ENCODE data around the gene GSTM5.
"Not testable (repeated sequence)": the region's sequence is repeated elsewhere in the genome, so short reads cannot be mapped to it uniquely, and the experiment has no call there.

Gene GSTM5

DNA sequence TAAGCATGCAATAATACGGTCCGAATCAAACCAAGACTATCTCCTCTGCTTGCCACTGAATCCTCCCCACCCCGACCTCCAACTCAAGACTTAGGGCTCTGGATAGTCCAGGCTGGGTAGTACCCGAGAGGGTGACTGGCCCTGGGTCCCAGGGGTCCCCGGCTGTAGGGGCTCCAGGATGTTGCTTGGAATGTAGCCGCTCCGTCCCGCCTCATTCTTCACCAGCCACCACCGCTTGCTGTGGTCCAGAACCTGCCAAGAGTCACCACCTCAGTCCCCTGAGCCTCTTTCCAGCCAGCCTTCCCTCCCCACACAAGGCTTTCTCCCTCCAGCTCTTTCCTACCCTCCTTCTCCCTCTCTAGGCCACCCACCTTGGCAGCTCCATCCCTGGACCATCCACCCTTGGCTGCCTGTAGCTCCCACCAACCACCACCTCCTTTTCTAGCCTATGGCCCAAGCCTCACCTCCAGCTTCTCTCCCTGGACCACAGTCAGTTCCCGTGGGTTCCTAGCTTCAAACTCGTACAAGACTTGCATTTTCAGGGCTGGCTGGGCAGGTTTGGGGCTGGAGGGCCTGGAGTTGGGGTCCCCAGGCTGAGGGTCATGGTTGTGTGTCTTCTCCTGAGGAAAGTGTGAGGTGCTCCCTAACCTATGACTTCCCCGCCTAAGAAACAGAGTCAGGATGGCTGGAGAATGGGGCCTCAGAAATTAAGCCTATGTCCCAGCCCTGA lies 39.6 kb downstream of the GSTM5 start:
- H3K36me3 ChIP-seq: no peaks in the 10 kb centered on the region
- no peak for TF ChIP-seq CTCF (IDR thresholded peaks at IDR 0.05; ENCODE audit: low read depth, low read length)
- H3K9me3 ChIP-seq (ENCODE audit: severe bottlenecking): peaks cover 23% of the 10 kb centered on the region
- DNase-seq: no peak
- H3K27me3 ChIP-seq (ENCODE audit: insufficient read depth, low read depth, severe bottlenecking): no peaks in the 10 kb centered on the region
- H3K27ac ChIP-seq: peak overlapping the region; percentile 39; the same call in 1 of the 2 replicates
- H3K4me3 ChIP-seq (ENCODE audit: low read depth, low read length): no peak overlapping the region

DNA sequence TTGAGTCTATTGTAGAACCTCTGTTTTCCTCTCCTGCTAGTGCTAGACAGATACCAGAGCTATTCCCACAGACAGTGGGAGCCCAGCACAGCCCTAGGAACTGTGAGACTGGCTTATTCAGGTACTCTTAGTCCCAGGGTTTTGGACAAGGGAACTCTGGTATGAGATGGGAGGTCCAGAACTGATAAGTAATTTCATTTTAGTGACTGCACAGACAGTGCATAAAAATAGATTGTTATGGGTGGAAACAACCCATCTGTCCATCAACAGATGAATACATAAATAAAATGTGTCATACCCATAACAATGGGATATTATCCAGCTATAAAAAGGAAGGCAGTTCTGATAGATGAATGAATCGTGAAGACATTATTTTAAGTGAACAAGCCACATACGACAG lies 42.7 kb downstream of the GSTM5 start:
- TF ChIP-seq CTCF (IDR thresholded peaks at IDR 0.05; ENCODE audit: low read depth, low read length): no peak
- DNase-seq: no peak
- peaks cover 3% of the 10 kb centered on the region for H3K9me3 ChIP-seq (ENCODE audit: severe bottlenecking)
- H3K4me3 ChIP-seq (ENCODE audit: low read depth, low read length): no peak overlapping the region
- no peaks in the 10 kb centered on the region for H3K36me3 ChIP-seq
- H3K27ac ChIP-seq: no peak overlapping the region
- no peaks in the 10 kb centered on the region for H3K27me3 ChIP-seq (ENCODE audit: insufficient read depth, low read depth, severe bottlenecking)

- not testable (repeated sequence) for DNase-seq; H3K4me3 ChIP-seq (ENCODE audit: low read depth, low read length); H3K27ac ChIP-seq; H3K27me3 ChIP-seq (ENCODE audit: insufficient read depth, low read depth, severe bottlenecking); H3K36me3 ChIP-seq; H3K9me3 ChIP-seq (ENCODE audit: severe bottlenecking)
These were observed 44.3 kb downstream of the GSTM5 start for GRCh38 chr1:109756325-109756724.

DNA sequence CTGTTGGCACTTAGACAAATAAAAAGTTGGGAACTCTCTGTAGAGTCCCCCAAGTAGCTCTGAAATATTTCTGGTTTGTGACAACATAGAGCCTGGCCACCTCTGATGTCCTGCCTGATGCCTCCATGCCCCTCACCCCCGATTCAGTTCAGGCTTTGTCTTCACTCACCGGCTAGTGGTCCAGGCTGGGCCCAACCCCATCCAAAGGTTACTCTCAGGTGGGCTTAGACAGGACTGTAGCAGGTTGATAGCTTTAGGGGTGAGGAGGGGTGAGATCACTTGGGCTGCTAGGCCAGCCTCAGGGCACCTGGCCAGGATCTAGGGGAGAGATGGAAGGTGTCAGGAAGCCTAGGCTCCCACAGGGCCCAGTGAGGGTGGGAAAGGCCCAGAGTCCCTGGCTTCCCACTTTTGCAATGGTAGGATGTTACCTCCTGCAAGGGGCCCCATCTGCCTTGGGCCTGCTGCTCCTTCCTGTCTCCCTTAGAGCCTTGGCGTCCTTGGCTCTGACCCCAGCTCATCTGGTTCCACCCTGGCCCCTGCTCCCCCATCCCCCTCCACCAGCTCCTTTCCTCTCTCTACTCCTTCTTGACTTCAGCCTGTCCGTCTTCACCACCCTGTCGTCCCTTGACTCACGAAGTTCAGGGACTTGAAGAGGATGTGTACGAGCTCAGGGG lies 44.9 kb downstream of the GSTM5 start:
- TF ChIP-seq CTCF (IDR thresholded peaks at IDR 0.05; ENCODE audit: low read depth, low read length): no peak
- no peak for DNase-seq
- H3K27ac ChIP-seq: no peak overlapping the region

GRCh38 chr1:109757936-109758786 lies 46.1 kb downstream of the GSTM5 start:
- DNase-seq: no peak
- no peak overlapping the region for H3K27ac ChIP-seq
- H3K27me3 ChIP-seq (ENCODE audit: insufficient read depth, low read depth, severe bottlenecking): no peaks in the 10 kb centered on the region
- no peak for TF ChIP-seq CTCF (IDR thresholded peaks at IDR 0.05; ENCODE audit: low read depth, low read length)
- H3K9me3 ChIP-seq (ENCODE audit: severe bottlenecking): no peaks in the 10 kb centered on the region
- no peaks in the 10 kb centered on the region for H3K36me3 ChIP-seq
- H3K4me3 ChIP-seq (ENCODE audit: low read depth, low read length): no peak overlapping the region

More for the DNA sequence above, 44.9 kb downstream of the GSTM5 start:
- H3K4me3 ChIP-seq (ENCODE audit: low read depth, low read length): no peak overlapping the region
- H3K9me3 ChIP-seq (ENCODE audit: severe bottlenecking): no peaks in the 10 kb centered on the region
- H3K36me3 ChIP-seq: no peaks in the 10 kb centered on the region
- no peaks in the 10 kb centered on the region for H3K27me3 ChIP-seq (ENCODE audit: insufficient read depth, low read depth, severe bottlenecking)
